GM12874 (cell line): ENCODE measurements around the gene SLCO4A1.

Experiments
- CTCF ChIP-seq: IDR thresholded peaks from 2 replicates; pipeline ENCODE4 v1.5.1; 2011; ENCODE audit warnings: low read depth, mild to moderate bottlenecking, control low read depth, low read length, moderate library complexity; ENCODE audit not compliant: insufficient read depth

SLCO4A1 gene

GRCh38 chr20:62597416-62598115 is 44.7 kb upstream of the SLCO4A1 start:
- no peak for TF ChIP-seq CTCF

GRCh38 chr20:62598761-62599194 is 43.5 kb upstream of the SLCO4A1 start:
- TF ChIP-seq CTCF = no peak

- no peak for TF ChIP-seq CTCF
Observed at GRCh38 chr20:62599216-62600110, 42.8 kb upstream of the SLCO4A1 start.

- TF ChIP-seq CTCF = no peak
Observed at GRCh38 chr20:62601172-62601571, 41.1 kb upstream of the SLCO4A1 start.

GRCh38 chr20:62601714-62602113 is 40.6 kb upstream of the SLCO4A1 start:
- TF ChIP-seq CTCF = no peak

GRCh38 chr20:62602550-62602949 is 39.8 kb upstream of the SLCO4A1 start:
- no peak for TF ChIP-seq CTCF
